Endodermal cell (in vitro differentiated cells): ENCODE measurements around the gene KMT5B. TPM values are rescaled to one million over a fixed set of nuclear protein-coding genes. Genes with fewer than 3 reads are reported as not detected.
"Not testable (repeated sequence)": the region's sequence is repeated elsewhere in the genome, so short reads cannot be mapped to it uniquely, and the experiment has no call there.

ENCODE experiments used
- DNase-seq: peaks from one replicate; pipeline ENCODE4 v3.0.0-alpha.2; 2017
- H3K27ac ChIP-seq: 2 replicates; pipeline ENCODE4 v1.5.1; 2013; ENCODE audit warnings: mild to moderate bottlenecking, low read depth, low read length, moderate library complexity
- H3K27me3 ChIP-seq: 2 replicates; pipeline ENCODE4 v1.6.1; 2013; ENCODE audit warnings: mild to moderate bottlenecking, low read length, moderate library complexity; ENCODE audit not compliant: insufficient read depth, control insufficient read depth, poor library complexity, severe bottlenecking
- H3K36me3 ChIP-seq: 2 replicates; pipeline ENCODE4 v1.7.0; 2013; ENCODE audit warnings: mild to moderate bottlenecking, low read length, moderate library complexity; ENCODE audit not compliant: control insufficient read depth, insufficient read depth
- H3K4me1 ChIP-seq: one replicate; pipeline ENCODE4 v1.7.0; 2013; ENCODE audit warnings: low read length; ENCODE audit not compliant: control insufficient read depth, insufficient read depth
- H3K4me3 ChIP-seq: 2 replicates; pipeline ENCODE4 v1.5.1; 2013; ENCODE audit warnings: mild to moderate bottlenecking, low read length, moderate library complexity
- H3K9ac ChIP-seq: 2 replicates; pipeline ENCODE4 v1.6.1; 2013; ENCODE audit warnings: mild to moderate bottlenecking, low read length, moderate library complexity; ENCODE audit not compliant: poor library complexity, severe bottlenecking; ENCODE audit errors: extremely low read depth
- H3K9me3 ChIP-seq: 2 replicates; pipeline ENCODE4 v1.6.1; 2013; ENCODE audit warnings: mild to moderate bottlenecking, low read length, moderate library complexity; ENCODE audit not compliant: control insufficient read depth
- H3K27ac Mint-ChIP-seq: 2 replicates; pipeline ENCODE4 v1.8.0; 2020; ENCODE audit warnings: mixed read lengths
- H3K27me3 Mint-ChIP-seq: 2 replicates; pipeline ENCODE4 v1.8.0; 2021; ENCODE audit warnings: mild to moderate bottlenecking, mixed read lengths; ENCODE audit not compliant: insufficient read depth
- H3K36me3 Mint-ChIP-seq: 2 replicates; pipeline ENCODE4 v1.8.0; 2020; ENCODE audit warnings: low read depth, mixed read lengths
- H3K4me1 Mint-ChIP-seq: 2 replicates; pipeline ENCODE4 v1.8.0; 2020; ENCODE audit warnings: mixed read lengths
- H3K4me3 Mint-ChIP-seq: 2 replicates; pipeline ENCODE4 v1.8.0; 2020; ENCODE audit warnings: mild to moderate bottlenecking, moderate library complexity, mixed read lengths
- H3K9me3 Mint-ChIP-seq: 2 replicates; pipeline ENCODE4 v1.8.0; 2020; ENCODE audit warnings: mild to moderate bottlenecking, mixed read lengths
- CTCF ChIP-seq: fragments of 200-600 bp; sonication (generic); conservative IDR thresholded peaks from 2 replicates; pipeline ENCODE4 v1.5.0; 2021; ENCODE audit warnings: antibody characterized with exemption, mild to moderate bottlenecking
- WGBS, 2 experiments: methylation state at CpG; one replicate each; pipeline versions ENCODE4 v1.1.5 to v1.1.7; 2013; ENCODE audit warnings: missing lambda C conversion rate in 2 of 2, mixed read lengths in 1 of 2; ENCODE audit not compliant: insufficient coverage in 1 of 2, insufficient read length in 1 of 2; 5-methylcytosine and 5-hydroxymethylcytosine counted together
- total RNA-seq, 2 donors: library from RNA; stranded (reverse); fragmentation: NEBNext Ultra II Directional in 1 of 2; extraction: Animal tissue kit (Norgen Biotek cat#: 25700) in 1 of 2; gene quantifications; 2 replicates in 1 of 2; 3 replicates in 1 of 2; pipeline ENCODE4 v1.2.1, GENCODE V29; 2021

The KMT5B gene
- total RNA-seq, 2 donors from 2014 or later: 53.3 to 62.3 TPM

- Mint-ChIP-seq H3K4me1 (peaks cover 4% of the 10 kb centered on the region), H3K27ac (no peak overlapping the region)
These were observed 42.4 kb upstream of the KMT5B start for GRCh38 chr11:68255526-68255925.

GRCh38 chr11:68254421-68254820 lies 41.3 kb upstream of the KMT5B start:
- no peak for TF ChIP-seq CTCF
- Histone ChIP-seq H3K9me3 (no peaks in the 10 kb centered on the region), H3K9ac (no peak overlapping the region), H3K27ac (no peak overlapping the region), H3K27me3 (no peaks in the 10 kb centered on the region), H3K4me1 (no peaks in the 10 kb centered on the region), H3K4me3 (no peak overlapping the region), H3K36me3 (no peaks in the 10 kb centered on the region)
- H3K36me3 Mint-ChIP-seq: no peaks in the 10 kb centered on the region
- H3K27ac Mint-ChIP-seq: no peak overlapping the region
- H3K4me3 Mint-ChIP-seq: no peak overlapping the region
- peaks cover 9% of the 10 kb centered on the region for H3K9me3 Mint-ChIP-seq
- peaks cover 4% of the 10 kb centered on the region for H3K27me3 Mint-ChIP-seq
- WGBS, 2 experiments: 89% methylated on average over 11 to 14 of the region's 14 CpGs
- no peak for DNase-seq
- H3K4me1 Mint-ChIP-seq: peaks cover 4% of the 10 kb centered on the region

More at GRCh38 chr11:68255526-68255925, 42.4 kb upstream of the KMT5B start:
- H3K4me1 ChIP-seq: no peaks in the 10 kb centered on the region
- WGBS, 2 experiments: 91 to 94% methylated on average over 11 to 13 of the region's 13 CpGs
- H3K27me3 ChIP-seq: no peaks in the 10 kb centered on the region
- Mint-ChIP-seq H3K4me3 (no peak overlapping the region), H3K27me3 (peaks cover 4% of the 10 kb centered on the region), H3K9me3 (peaks cover 2% of the 10 kb centered on the region), H3K36me3 (no peaks in the 10 kb centered on the region)
- H3K9me3 ChIP-seq: no peaks in the 10 kb centered on the region
- TF ChIP-seq CTCF: no peak
- no peak overlapping the region for H3K27ac ChIP-seq
- H3K4me3 ChIP-seq: no peak overlapping the region
- peaks cover 3% of the 10 kb centered on the region for H3K36me3 ChIP-seq
- DNase-seq: no peak
- no peak overlapping the region for H3K9ac ChIP-seq

GRCh38 chr11:68251765-68252164 lies 38.7 kb upstream of the KMT5B start:
- Mint-ChIP-seq H3K27me3 (no peaks in the 10 kb centered on the region), H3K4me1 (peaks cover 4% of the 10 kb centered on the region)

GRCh38 chr11:68244912-68245311 lies 31.8 kb upstream of the KMT5B start:
- H3K9me3 ChIP-seq, H3K4me3 Mint-ChIP-seq, H3K27me3 ChIP-seq, H3K4me1 ChIP-seq, H3K36me3 Mint-ChIP-seq, H3K27ac Mint-ChIP-seq, H3K27me3 Mint-ChIP-seq, DNase-seq, H3K4me3 ChIP-seq, H3K36me3 ChIP-seq, H3K27ac ChIP-seq, H3K4me1 Mint-ChIP-seq, H3K9ac ChIP-seq: not testable (repeated sequence)
- H3K9me3 Mint-ChIP-seq: peaks cover 17% of the 10 kb centered on the region
- 82% methylated on average over 4 of the region's 5 CpGs; no CpG with 5 or more reads in 1 of the 2 experiments for WGBS, 2 experiments

More at GRCh38 chr11:68251765-68252164, 38.7 kb upstream of the KMT5B start:
- H3K36me3 Mint-ChIP-seq: no peaks in the 10 kb centered on the region
- no peak overlapping the region for H3K4me3 ChIP-seq
- no peak overlapping the region for H3K27ac ChIP-seq
- H3K9me3 ChIP-seq: no peaks in the 10 kb centered on the region
- no peaks in the 10 kb centered on the region for H3K4me1 ChIP-seq
- DNase-seq: no peak
- no peak overlapping the region for H3K9ac ChIP-seq
- no peaks in the 10 kb centered on the region for H3K36me3 ChIP-seq
- H3K27ac Mint-ChIP-seq: no peak overlapping the region
- no peaks in the 10 kb centered on the region for H3K27me3 ChIP-seq
- H3K4me3 Mint-ChIP-seq: no peak overlapping the region
- WGBS, 2 experiments: 95% methylated on average over 3 of the region's 3 CpGs; no CpG with 5 or more reads in 1 of the 2 experiments
- H3K9me3 Mint-ChIP-seq: peaks cover 11% of the 10 kb centered on the region
- no peak for TF ChIP-seq CTCF

- not testable (repeated sequence) for H3K36me3 Mint-ChIP-seq, H3K27ac Mint-ChIP-seq, H3K27me3 ChIP-seq, H3K36me3 ChIP-seq, H3K9me3 ChIP-seq, H3K4me1 ChIP-seq, H3K9ac ChIP-seq, H3K27me3 Mint-ChIP-seq, DNase-seq, H3K4me1 Mint-ChIP-seq, H3K4me3 ChIP-seq, H3K4me3 Mint-ChIP-seq, H3K27ac ChIP-seq
- WGBS, 2 experiments: 94 to 100% methylated on average over 1 of the region's 1 CpG
- peaks cover 11% of the 10 kb centered on the region for H3K9me3 Mint-ChIP-seq
These were observed 30.8 kb upstream of the KMT5B start for GRCh38 chr11:68243847-68244246.
